Measurements from ENCODE around the gene RDH16.

- no peak for TF ChIP-seq CTCF (IDR thresholded peaks at IDR 0.05)
- TF ChIP-seq POLR2A (IDR thresholded peaks at IDR 0.05), result no peak
These were observed 13.5 kb downstream of the RDH16 start for GRCh38 chr12:56943878-56944277.
